DND-41 (cell line): ENCODE measurements around the gene GRID1.

Experiments
- EZH2 ChIP-seq: IDR thresholded peaks from 3 replicates; pipeline ENCODE4 v1.6.1; 2012; ENCODE audit warnings: borderline replicate concordance, low read depth, mild to moderate bottlenecking, moderate library complexity, low read length, inconsistent platforms; ENCODE audit not compliant: severe bottlenecking
- TF ChIP-seq, protein P1 (sequence below): IDR thresholded peaks from 2 replicates; pipeline ENCODE4 v1.5.1; 2012; ENCODE audit warnings: borderline replicate concordance, low read length, moderate library complexity, mild to moderate bottlenecking; ENCODE audit not compliant: poor library complexity, severe bottlenecking; ENCODE audit errors: extremely low read depth

DNA sequence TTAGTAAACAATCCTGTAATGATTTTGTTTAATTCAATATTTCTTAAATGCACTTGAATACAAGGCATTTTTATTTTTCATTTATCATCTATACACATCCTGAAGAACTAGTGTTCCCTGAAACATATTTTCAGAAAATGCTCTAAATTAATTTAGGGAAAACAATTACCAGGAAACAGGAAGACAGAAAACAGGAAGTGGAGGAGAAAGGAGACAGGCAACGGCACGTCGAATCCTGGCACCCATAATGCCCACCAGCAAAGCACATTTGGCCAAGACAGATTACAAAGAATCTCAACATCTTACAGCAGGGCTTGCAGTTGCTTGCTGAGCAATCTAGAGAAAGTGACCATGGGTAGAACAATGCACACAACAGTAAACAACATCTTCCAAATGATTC, 571.1 kb downstream of the GRID1 start:
- TF ChIP-seq, protein P1, sequence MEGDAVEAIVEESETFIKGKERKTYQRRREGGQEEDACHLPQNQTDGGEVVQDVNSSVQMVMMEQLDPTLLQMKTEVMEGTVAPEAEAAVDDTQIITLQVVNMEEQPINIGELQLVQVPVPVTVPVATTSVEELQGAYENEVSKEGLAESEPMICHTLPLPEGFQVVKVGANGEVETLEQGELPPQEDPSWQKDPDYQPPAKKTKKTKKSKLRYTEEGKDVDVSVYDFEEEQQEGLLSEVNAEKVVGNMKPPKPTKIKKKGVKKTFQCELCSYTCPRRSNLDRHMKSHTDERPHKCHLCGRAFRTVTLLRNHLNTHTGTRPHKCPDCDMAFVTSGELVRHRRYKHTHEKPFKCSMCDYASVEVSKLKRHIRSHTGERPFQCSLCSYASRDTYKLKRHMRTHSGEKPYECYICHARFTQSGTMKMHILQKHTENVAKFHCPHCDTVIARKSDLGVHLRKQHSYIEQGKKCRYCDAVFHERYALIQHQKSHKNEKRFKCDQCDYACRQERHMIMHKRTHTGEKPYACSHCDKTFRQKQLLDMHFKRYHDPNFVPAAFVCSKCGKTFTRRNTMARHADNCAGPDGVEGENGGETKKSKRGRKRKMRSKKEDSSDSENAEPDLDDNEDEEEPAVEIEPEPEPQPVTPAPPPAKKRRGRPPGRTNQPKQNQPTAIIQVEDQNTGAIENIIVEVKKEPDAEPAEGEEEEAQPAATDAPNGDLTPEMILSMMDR: no peak
- TF ChIP-seq EZH2: no peak
